IPS DF 19.7 (cell line): ENCODE data around the gene P2RX2.

Experiments
- DNase-seq: peaks from one replicate; pipeline ENCODE4 v3.0.0-alpha.2; 2013; ENCODE audit warnings: low read depth, low spot score

Gene P2RX2

DNA sequence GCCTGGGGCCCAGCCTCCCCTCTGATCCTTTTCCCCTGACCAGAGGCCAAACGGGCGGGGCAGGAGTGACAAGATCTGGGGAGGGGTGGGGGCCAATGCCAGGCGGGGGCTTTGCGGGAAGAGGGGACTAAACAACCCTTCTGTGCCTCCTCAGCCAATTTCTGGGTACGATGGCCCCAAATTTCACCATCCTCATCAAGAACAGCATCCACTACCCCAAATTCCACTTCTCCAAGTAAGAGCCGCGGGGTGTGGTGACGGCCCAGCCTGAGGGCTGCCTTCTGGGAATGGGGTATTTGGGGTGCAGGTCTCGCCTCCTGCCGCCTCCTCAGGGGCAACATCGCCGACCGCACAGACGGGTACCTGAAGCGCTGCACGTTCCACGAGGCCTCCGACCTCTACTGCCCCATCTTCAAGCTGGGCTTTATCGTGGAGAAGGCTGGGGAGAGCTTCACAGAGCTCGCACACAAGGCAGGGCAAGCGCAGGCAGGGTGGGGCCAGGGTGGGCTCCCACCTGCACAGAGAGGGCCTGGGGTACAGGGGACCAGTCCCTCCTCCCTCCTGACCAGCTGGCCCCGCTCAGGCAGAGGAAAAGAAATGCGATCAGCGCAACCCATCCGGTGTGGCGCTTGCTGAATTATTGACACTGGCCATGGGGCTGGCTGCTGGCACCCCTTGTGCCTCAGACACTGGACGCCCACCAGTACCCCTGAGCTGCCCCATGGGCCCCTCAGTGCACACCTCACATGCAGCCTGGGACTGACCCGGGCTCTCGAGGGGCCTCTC lies 1.7 kb downstream of the P2RX2 start:
- no peak for DNase-seq

DNA sequence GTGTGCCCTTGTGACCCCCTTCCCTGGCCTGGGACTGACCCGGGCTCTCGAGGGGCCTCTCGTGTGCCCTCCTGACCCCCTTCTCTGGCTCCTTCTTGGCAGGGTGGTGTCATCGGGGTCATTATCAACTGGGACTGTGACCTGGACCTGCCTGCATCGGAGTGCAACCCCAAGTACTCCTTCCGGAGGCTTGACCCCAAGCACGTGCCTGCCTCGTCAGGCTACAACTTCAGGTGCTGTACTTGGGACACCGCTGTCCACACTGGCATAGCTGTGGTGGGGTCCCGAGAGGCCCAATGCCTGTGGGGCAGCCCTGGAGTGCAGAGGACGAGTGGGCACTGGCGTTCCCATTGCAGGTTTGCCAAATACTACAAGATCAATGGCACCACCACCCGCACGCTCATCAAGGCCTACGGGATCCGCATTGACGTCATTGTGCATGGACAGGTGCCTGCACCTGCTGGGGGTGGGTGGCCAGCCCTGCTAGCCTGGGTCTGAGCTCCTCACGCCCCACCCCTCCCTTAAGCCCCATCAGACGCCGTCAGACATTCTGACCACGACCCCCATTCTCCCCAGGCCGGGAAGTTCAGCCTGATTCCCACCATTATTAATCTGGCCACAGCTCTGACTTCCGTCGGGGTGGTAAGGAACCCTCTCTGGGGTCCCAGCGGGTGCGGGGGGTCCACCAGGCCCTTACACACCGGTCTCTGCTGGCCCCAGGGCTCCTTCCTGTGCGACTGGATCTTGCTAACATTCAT lies 2.5 kb downstream of the P2RX2 start:
- no peak for DNase-seq

DNA sequence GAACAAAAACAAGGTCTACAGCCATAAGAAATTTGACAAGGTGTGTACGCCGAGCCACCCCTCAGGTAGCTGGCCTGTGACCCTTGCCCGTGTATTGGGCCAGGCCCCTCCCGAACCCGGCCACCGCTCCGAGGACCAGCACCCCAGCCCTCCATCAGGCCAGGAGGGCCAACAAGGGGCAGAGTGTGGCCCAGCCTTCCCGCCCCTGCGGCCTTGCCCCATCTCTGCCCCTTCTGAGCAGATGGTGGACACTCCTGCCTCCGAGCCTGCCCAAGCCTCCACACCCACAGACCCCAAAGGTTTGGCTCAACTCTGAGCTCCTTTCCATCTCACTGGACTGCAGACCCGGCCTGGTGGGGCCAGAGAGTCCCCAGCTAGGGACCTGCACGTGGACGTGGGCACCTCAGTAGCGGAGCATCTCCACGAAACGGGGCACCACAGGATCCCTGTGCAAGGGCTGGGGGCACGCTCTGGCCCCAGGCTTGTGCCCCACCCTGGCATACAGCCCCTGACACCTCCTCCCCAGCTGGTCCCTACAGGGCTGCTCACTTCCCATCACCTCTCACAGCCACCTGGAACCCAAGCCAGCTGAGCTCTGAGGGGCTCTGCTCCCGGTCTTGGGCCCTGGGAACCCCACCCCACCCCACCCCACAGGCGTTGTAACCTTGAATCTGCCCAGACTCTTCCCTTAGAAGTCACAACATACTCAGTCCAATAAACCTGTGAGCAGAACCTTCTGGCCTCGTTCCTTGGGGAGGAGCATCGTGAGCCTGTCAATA lies 3.3 kb downstream of the P2RX2 start:
- no peak for DNase-seq

DNA sequence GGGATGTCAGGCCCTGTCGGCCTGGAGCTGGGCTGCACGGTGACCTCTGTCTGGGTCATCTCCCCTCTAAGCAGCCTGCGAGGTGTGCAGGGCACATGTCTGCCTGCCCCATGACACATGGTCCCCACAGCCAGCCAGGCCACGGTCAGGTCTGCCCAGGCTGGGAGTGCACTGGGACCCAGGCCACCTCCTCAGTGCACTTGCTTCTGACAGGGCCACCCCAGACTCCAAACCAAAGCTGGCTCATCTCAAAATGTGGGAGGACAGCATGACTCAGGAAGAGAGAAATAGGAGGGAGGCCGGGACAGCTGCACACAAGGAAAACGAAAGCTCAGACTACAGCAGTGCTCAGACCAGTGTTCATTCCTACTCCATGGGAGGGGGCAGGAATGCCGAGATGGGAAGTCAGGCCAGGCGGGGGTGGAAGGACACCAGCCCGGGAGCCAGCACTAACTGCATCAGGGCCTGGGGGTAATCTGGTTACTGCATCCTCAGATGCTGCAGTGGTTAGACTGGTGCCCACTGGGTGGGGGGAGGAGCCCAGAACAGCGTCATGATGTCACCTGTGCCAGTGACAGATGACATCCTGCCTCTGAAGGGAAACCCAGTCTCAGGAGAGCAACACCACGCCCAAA lies 4.0 kb downstream of the P2RX2 start:
- no peak for DNase-seq

DNA sequence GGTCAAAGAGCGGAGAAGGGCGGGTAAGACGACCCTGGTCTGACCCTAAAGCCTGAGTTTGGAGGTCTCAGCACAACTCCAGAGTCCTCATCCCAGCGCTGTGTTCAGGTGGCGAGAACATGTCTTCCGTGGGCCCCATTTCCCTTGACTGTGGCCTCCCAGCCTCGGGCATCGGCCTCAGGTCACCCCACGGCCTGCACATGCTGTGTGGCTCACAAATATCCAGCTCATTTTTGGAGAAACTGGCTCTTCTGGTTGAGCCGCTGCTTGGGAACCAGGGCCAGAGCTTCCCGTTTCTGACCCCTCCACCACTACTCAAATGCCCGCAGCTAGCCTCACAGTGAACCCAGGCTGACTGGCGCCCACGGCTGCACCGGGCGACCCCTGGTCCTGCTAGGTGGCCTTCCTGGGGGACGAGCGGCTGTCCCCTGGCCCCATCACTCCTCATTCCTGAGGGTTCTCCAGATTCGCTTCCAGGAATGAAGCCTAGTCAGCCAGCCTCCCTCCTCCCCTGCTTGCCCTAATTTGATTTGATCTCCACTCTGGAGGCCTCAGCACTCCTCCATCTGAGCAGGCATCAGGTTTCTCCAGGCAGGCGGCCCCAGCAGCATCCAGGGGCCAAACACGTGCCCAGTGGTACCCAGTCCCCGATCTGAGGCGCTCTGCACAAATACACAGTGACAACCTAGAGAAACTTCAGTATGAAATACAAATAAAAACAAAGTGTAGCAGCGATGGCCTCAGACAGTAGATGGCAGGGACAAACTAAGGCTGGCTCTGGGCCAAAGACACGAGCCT lies 4.7 kb downstream of the P2RX2 start:
- DNase-seq, result no peak

DNA sequence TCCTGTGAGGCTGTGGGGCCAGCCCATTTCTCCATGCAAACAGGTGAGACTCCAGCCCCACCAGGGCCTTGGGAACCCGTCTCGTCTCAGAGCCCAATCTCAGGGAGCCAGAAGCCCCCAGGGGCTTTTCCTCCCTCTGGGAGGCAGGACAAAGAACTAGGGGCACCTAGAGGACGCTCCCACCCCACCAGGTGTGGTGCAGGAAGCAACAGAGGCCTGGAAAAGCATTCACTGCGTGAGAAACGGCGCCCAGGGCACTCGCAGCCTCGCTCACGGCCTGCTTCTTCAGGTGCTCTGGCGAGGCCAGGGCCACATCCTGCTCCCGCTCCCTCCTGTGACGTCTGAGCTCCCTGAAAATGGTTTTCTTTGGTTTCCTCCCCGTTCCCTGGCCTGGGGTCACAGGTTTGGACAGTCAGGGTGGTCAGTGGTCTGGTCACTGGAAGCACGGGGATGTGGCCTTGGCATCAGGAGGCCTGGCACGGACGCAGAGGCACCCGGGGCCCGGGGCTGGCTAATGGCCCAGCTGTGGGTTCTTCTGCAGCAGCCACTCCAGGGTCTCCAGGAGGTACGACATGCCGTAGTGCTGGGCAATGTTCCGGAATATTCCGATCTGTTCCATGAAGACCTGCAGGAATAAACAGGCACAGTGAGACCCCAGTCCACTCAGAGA lies 5.7 kb downstream of the P2RX2 start:
- no peak for DNase-seq

DNA sequence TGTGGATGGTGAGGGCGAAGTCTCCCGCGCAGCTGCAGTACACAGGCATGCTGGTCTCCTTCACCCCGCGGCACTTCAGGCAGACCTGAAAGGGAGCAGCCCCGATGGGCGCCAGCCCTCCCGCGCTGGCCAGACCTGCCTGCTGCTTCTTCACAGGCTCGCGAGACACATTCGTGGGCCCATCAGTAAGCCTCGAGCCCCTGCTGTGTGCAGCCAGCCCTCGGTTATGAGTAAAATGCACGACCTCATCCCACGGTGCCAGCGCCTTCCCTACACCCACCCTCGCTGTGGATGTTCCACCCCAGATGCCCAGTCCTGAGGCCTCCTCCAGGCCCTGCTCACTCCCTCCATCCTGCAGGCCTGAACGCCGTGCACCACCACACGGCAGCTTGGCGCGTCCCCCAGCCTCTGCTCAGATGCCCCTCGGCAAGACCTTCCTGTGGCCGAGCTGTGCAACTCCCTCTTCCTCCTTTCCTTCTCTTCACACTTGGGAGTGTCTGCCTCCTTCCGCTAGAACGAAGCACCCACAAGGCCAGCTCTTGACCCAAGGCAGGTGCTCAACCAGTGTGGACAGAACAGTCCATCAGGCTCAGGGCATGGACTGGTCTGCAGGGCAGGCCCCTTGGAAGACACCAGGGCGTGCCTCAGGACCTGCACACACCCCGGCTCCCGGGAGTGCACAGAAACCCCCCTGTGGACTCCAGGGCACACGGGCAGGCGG lies 6.5 kb downstream of the P2RX2 start:
- no peak for DNase-seq

DNA sequence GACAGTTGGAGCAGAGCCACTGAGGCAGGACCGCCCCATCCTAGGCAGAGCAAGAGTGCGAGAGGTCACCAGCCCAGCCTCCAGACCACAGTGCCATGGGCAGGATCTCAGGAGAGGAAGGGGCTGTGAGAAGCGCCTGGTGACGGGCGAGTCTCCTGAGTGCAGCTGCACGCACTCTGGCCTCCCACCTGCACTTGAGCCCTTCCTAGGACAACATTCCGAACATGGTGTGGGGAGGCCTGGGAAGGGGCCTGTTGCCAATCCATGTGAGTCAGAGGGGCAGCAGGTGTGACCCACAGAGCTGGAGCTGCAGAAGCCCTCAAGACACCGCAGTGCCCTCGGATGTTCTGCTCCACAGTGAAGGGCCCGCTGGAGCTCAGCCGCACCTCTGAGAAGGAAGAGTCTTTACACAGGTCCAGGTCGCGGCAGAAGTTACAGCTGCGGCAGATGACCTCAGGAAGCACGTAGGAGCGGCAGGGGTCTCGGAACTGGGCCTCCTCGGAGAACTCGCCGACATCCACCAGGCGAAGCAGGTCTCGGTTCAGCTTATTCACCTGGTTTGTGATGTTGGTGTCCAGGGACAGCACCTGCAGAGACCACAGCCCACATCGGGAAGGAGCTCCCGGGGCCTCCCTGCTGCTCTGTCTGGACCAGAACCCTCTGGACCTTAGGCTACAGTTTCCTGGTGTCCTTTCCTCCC lies 7.3 kb downstream of the P2RX2 start:
- no peak for DNase-seq

DNA sequence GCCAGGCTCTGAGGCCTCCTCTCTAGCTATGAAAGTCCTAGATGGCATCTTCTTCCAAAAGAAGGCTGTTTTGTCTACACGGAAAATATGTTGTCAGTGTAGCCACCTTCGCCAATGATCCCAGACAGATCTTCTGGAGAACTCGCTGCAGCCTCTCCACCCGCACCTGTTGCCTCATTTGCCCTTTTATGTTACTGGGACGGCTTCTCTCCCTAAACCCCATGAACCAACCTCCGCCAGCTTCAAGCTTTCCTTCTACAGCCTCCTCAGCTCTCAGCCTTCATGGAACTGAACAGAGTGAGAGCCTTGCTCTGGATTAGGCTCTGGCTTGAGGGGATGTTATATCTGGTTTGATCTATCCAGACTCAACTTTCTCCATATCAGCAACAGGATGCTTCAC lies 10.8 kb downstream of the P2RX2 start:
- DNase-seq, result no peak

DNA sequence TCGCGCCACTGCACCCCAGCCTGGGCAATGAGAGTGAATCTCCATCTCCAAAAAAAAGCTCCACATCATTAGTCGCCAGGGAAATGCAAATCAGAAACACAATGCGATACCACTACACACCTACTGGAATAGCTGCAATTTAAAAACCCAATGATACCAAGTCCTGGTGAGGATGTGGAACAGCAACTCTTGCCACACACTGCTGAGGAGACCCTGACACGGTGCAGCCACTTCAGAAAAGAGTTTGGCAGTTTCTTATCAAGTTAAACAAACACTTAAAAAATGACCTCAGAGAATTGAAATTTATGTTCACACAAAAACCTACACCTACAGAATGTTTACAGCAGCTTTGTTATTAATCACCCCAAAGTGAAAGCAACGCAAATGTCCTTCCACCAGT lies 12.1 kb downstream of the P2RX2 start:
- DNase-seq, result no peak

DNA sequence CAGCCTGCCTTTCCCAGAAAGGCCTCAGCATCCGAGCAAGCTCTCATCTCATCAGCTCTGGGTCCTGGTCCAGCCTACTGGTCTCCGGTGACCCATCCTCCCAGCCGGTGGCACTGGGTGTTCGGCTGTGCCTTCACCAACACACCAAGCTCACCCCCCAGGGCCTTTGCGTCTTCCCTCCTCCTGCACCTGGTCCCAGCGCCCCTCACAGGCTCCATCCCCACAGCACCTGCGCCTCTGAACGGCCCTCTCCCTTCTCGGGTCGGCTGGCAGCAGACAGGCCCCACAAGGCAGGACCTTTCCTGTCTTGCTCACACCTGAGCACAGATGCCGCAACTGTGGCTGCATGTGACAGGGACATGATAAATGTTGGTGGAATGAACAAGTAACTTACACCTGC lies 13.1 kb downstream of the P2RX2 start:
- DNase-seq, result no peak

DNA sequence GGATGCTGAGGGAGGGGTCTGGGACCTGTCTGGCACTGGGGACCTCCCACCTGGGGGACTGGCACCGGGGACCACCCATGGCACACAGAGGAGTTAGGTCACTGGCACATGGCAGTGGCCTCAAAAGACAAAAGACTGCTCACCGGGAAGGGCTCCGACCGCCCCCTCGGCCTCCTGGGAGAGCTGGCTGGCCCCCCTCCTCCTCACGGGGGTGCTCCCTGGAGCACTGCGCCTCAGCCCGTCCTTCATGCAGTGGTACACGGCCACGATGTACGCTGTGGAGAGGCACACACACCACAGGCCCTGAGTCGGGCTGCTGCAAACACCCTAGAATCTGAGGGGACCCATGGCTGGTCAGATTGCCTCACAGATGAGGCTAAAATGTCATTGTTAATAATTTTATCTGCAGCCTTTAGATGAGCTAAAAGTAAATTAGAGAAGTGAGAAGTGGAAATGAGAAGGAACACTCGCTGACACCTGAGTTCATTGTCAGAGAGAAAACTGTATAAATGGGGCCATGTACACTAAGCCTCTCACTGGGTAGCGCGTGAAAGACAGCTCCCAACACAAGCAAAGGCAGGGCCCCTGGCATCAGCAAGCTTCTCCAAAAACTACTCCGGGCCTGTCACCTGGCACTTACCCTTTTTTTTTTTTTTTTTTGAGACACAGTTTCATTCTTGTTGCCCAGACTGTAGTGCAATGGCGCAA lies 14.1 kb downstream of the P2RX2 start:
- DNase-seq, result no peak

DNA sequence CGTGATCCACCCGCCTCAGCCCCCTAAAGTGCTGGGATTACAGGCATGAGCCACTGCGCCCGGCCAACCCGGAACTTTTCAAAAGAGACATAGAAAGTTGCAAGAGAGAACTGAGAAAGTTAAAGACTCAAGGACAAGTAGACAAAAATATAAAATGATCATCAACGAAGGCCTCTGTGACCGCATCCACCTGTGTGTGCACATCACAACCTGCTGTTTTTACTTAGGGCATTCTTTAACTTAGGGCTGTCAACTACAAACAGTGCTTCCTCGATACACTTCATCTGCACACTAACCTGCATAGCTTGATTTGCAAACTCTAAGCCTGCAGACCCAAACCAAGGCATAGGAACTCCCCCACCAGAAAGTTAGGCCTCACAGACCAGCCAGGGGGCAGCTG lies 14.8 kb downstream of the P2RX2 start:
- no peak for DNase-seq

DNA sequence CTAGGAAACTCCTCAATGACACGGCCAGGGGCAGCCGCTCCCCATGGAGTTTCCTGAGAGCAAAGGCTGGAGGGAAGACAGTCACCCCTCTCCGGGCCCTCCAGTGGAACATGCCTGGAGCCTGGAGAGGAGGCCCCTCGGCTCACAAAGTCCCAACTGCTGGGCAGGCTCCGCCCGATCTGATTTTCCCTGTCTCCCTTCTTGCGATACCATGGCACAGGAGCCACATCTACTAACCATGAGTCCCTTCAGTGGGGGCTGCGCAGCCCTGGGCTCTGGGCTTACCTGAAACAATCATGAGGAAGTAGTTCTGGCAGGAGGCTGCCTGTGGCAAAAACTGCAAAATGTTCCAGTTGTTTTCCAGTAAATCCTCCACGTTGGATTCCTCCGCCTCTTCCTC lies 15.3 kb downstream of the P2RX2 start:
- no peak for DNase-seq

DNA sequence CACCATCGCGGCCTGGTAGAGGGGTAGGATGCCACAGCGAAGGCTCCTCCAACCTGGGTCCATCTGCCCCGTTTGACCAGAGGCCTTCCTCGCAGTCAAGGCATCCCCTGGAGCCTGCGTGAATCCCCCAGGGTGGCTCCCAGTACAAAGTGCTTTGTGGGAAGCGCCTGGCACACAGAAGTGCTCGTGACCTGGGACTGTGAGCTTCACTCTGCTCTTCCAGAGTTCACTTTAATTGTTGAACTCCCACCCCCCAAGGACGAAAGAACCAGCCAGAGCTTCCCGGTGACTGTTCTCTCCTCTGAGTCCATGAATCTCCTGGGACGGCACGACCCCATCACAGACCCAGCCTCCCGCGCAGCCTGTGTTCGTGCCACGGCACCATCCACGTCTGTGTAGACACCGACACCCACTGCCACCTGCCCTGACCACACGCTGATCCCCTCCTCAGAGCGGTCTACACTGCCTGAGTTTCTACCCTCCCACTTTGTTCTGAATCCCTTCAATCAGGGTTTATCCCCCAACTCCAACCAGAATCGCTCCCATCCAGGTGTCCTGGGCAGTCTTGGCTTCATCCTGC lies 15.9 kb downstream of the P2RX2 start:
- DNase-seq, result no peak

DNA sequence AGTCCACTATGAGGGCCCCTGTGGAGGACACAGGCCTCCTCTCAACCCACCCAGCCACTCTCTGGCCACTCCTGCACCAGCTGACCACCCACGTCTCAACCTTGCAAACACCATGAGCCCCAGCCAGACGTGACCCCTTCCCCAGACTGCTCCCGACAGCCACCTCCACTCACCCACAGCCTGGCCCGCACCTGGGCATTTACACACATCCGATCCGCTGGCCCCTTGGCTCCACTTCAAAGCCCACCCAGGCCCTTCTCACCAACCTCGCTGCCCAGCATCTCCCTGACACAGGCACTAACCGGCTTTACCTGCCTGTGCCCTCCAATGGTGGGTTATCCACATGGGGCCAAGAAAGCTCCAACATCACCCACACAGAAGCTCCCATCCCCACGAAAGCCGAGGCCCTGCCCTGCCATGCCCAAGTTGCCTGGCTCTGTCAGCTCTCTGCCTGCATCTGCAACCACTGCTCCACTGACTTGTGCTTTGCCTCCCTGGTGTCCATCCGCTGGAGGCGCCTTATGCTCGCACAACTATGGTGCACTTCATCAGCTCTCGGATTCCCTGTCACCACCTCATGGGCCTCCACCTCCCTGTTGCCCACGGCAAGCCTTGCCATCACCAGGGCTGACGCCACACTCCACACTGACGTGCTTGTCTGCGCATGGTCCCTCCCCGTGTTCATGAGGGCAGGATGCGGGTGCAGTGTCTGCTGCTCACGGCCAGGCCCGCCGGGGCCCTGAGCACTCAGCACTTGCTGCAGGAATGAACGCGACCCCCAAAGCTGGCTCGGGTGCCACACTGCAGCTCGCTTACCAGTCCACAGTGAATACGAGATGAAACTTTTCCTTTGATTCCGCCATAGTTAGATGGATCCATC lies 16.7 kb downstream of the P2RX2 start:
- DNase-seq, result no peak

DNA sequence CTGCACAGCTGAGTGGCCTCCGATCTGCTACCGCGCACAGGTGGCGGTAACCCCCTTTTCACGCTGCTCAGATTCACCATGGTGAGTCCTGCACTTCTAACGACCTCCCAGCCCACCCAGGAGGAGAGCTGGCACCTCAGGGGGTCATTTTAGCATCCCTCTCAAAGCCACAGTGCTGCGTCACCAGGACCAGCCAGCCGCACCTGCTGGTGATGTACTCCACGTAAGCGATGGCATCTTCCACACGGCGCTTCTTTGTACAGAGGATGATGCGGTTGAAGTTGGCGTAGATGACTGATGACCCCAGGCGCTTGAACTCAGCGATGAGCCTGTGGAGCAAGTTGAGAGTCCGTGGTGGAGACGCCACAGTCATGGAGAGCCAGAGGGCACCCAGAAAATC lies 19.2 kb downstream of the P2RX2 start:
- DNase-seq, result no peak
